Fibroblast of villous mesenchyme (primary cell): Measurements from ENCODE around the gene SUPT20H. TPM values are rescaled to one million over a fixed set of nuclear protein-coding genes. Genes with fewer than 3 reads are reported as not detected.

Experiments
- DNase-seq: peaks from one replicate; pipeline ENCODE4 v3.0.0-alpha.2; 2010; ENCODE audit warnings: low read depth
- H3K4me3 ChIP-seq: 2 replicates; pipeline ENCODE4 v1.5.1; 2011; ENCODE audit warnings: low read depth, mild to moderate bottlenecking, low read length
- total RNA-seq: library from RNA; depleted of rRNA; stranded (reverse); fragments of >200 nt; gene quantifications from 2 replicates; pipeline ENCODE4 v1.2.3, GENCODE V29; 2012
- TF ChIP-seq, protein P1 (sequence below): IDR thresholded peaks from 2 replicates; pipeline ENCODE4 v1.5.1; 2012; ENCODE audit warnings: low read depth, mild to moderate bottlenecking, low read length; ENCODE audit not compliant: insufficient read depth

The SUPT20H gene
- total RNA-seq, 1 donor, result 105 TPM

DNA sequence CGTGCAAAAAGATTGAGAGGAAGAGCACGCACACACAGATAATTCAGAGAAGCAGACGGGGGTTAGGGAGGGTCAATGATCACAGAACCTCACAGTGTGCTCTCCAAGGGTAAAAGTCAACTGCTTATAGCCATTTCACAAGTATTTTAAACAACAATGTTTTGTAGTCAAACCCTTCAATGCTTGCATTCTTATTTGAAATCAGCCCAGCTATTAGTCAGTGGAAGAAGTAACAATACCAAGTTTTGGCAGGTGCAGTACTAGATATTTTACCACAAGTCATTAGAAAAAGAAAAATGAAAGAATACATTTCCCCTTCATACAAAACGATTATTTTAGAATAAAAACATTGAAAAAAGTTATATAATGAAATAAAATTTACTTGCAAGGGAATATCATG lies 43.4 kb upstream of the SUPT20H start:
- TF ChIP-seq, protein P1, sequence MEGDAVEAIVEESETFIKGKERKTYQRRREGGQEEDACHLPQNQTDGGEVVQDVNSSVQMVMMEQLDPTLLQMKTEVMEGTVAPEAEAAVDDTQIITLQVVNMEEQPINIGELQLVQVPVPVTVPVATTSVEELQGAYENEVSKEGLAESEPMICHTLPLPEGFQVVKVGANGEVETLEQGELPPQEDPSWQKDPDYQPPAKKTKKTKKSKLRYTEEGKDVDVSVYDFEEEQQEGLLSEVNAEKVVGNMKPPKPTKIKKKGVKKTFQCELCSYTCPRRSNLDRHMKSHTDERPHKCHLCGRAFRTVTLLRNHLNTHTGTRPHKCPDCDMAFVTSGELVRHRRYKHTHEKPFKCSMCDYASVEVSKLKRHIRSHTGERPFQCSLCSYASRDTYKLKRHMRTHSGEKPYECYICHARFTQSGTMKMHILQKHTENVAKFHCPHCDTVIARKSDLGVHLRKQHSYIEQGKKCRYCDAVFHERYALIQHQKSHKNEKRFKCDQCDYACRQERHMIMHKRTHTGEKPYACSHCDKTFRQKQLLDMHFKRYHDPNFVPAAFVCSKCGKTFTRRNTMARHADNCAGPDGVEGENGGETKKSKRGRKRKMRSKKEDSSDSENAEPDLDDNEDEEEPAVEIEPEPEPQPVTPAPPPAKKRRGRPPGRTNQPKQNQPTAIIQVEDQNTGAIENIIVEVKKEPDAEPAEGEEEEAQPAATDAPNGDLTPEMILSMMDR, result no peak
- DNase-seq, result no peak
- no peak overlapping the region for H3K4me3 ChIP-seq

DNA sequence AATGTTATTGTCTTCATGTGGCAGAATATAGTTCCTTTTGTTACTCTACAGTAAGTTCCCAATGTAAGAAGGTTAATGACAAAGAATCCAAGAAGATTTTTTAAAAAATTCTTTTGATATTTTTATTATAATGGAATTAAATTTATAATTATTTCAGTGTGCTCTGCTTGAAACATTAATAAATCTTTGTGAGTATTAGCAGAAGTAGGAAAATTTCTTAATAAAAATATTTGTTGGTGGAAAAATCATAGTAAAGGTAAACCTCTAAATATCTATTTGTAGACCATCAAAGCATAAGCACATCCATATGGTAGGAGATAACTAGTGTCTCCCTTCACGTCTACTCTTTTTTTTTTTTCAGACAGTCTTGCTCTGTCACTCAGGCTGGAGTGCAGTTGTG lies 41.7 kb upstream of the SUPT20H start:
- H3K4me3 ChIP-seq, result no peak overlapping the region
- DNase-seq, result no peak
- TF ChIP-seq, protein P1, result no peak

DNA sequence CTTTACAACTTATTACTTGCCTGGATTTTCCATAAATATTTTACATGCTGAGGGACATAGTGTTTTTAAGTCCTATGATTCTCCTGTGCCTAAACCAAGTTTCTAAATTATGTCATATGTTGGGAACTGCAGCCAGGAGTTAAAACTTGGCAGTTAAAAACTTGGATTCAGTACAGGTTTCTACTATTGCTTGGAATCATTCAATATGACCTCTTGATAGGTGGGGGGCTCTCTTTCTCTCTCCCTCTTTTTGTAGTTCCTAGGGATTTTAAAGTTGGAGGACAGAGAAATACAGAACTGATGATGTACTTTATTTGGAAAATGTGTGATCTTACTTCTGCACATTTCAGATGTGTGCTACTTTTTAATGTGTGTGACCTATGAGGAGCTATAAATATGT lies 41.2 kb upstream of the SUPT20H start:
- TF ChIP-seq, protein P1, result no peak
- no peak for DNase-seq
- H3K4me3 ChIP-seq, result no peak overlapping the region

DNA sequence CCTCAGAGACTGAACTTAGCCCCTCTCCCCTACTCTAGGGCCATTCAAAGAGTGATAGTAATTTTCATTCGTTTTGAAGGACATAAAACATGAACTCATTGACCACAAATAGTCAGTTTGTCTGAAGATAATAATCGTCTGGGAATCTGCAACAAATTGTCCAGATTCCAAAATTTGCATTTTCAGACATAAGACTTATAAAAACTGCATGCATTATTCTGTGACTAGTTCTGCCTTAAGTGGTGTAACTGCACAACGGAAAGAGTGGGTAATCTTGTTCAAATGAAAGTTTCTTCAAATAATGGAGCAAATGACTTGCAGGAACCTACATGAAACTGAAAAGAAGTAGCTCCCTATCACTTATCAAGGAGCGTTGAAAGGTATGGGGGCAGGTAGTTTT lies 37.6 kb upstream of the SUPT20H start:
- TF ChIP-seq, protein P1, result no peak
- H3K4me3 ChIP-seq, result no peak overlapping the region
- no peak for DNase-seq

DNA sequence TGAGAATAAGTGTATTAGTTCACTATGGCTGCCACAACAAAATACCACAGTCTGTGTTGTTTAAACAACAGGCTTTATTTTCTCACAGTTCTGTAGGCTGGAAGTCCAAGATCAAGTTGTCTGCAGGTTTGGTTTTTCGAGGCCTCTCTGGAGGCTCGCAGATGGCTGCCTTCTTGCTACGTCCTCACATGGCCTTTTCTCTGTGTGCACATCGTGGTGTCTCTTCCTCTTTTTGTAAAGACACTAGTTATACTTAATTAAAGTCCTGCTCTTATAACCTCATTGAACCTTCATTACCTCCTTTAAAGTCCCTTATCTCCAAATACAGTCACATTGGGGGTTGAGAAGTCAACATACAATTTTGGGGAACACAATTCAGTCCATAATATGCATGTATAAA lies 35.4 kb upstream of the SUPT20H start:
- TF ChIP-seq, protein P1, result no peak
- DNase-seq, result no peak
- no peak overlapping the region for H3K4me3 ChIP-seq

DNA sequence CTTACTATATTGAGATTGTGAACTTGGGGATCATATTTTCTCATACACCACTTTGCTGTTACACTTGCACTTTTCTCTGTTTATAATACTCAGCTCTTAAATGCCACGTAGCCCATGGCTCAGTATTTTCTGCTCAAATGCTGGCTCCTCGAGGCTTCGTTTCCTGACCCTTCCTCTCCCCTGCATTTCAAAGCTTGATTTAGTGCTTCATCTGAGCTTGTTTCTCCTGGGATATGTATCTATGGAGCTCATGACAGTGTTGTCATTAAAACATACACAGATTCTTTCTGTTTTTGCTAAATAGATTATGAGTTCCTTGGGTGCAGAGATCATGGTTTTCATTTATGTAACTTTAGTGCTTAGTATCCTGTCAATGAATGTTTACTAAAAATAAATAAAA lies 34.6 kb upstream of the SUPT20H start:
- H3K4me3 ChIP-seq, result no peak overlapping the region
- TF ChIP-seq, protein P1, result no peak
- no peak for DNase-seq

DNA sequence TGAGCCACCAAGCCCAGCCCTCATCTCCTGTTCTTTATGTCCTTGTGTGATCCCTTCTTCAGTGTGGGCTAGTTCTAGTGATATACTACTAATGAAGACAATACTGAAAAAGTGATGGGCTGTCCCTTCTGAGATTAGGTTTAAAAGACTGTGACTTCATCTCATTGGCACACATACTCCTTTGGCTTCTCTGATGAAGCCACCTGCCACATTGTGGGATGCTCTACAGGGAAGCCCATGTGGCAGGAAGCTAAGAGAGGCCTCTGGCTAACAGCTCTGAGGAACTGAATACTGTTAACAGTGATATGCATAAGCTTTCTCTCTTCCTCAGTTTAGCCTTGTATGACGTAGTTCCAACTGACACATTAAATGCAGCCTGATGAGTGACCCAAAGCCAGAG lies 32.3 kb upstream of the SUPT20H start:
- DNase-seq, result no peak
- TF ChIP-seq, protein P1, result no peak
- H3K4me3 ChIP-seq, result no peak overlapping the region
